Neural cell (in vitro differentiated cells): ENCODE measurements around the gene DDX4. TPM values are rescaled to one million over a fixed set of nuclear protein-coding genes. Genes with fewer than 3 reads are reported as not detected.
"Not testable (repeated sequence)": the region's sequence is repeated elsewhere in the genome, so short reads cannot be mapped to it uniquely, and the experiment has no call there.

Experiments
- H2AFZ ChIP-seq: fragments of 200-600, 300-800 bp; sonication (generic), shearing (Covaris generic); 2 replicates; pipeline ENCODE4 v1.6.0; 2014; ENCODE audit warnings: low read depth, mild to moderate bottlenecking, antibody characterized with exemption, low read length, moderate library complexity
- H3F3A ChIP-seq: fragments of 200-600 bp; shearing (Covaris generic); 2 replicates; pipeline ENCODE4 v1.6.1; 2016; ENCODE audit warnings: mild to moderate bottlenecking, moderate library complexity, mixed read lengths, antibody characterized with exemption, low read length; ENCODE audit not compliant: insufficient read depth, poor library complexity, severe bottlenecking
- H3K27ac ChIP-seq: fragments of 200-600, 300-800 bp; sonication (generic), shearing (Covaris generic); 2 replicates; pipeline ENCODE4 v1.5.1; 2014; ENCODE audit warnings: mild to moderate bottlenecking, low read length, moderate library complexity
- H3K27me3 ChIP-seq: fragments of 300-800, 200-600 bp; sonication (generic), shearing (Covaris generic); 2 replicates; pipeline ENCODE4 v1.6.0; 2014; ENCODE audit warnings: mild to moderate bottlenecking, low read depth, low read length, moderate library complexity; ENCODE audit not compliant: insufficient read depth
- H3K36me3 ChIP-seq: fragments of 300-800, 200-600 bp; sonication (generic), shearing (Covaris generic); 2 replicates; pipeline ENCODE4 v1.5.1; 2014; ENCODE audit warnings: mild to moderate bottlenecking, antibody characterized with exemption, low read length, moderate library complexity; ENCODE audit not compliant: insufficient read depth
- H3K4me2 ChIP-seq: fragments of 300-800, 200-600 bp; sonication (generic), shearing (Covaris generic); 2 replicates; pipeline ENCODE4 v1.6.0; 2014; ENCODE audit warnings: mild to moderate bottlenecking, low read length
- H3K4me3 ChIP-seq: fragments of 300-800, 200-600 bp; sonication (generic), shearing (Covaris generic); 2 replicates; pipeline ENCODE4 v1.5.1; 2014; ENCODE audit warnings: mild to moderate bottlenecking, low read length, moderate library complexity
- H3K79me2 ChIP-seq: fragments of 200-600 bp; shearing (Covaris generic); replicated peaks from 2 replicates; pipeline ENCODE4 v1.6.0; 2014; ENCODE audit warnings: mild to moderate bottlenecking, low read length, moderate library complexity; ENCODE audit not compliant: insufficient read depth
- H3K9ac ChIP-seq: fragments of 300-800, 200-600 bp; sonication (generic), shearing (Covaris generic); 2 replicates; pipeline ENCODE4 v1.6.1; 2016; ENCODE audit warnings: mild to moderate bottlenecking, low read length, mixed read lengths
- H3K9me2 ChIP-seq: fragments of 200-600 bp; shearing (Covaris generic); 2 replicates; pipeline ENCODE4 v1.6.1; 2016; ENCODE audit warnings: mild to moderate bottlenecking, low read length, mixed read lengths; ENCODE audit not compliant: insufficient read depth
- H3K9me3 ChIP-seq: fragments of 200-600, 300-800 bp; sonication (generic), shearing (Covaris generic); 2 replicates; pipeline ENCODE4 v1.6.1; 2016; ENCODE audit warnings: mild to moderate bottlenecking, mixed run types, low read length, moderate library complexity, mixed read lengths
- H4K20me1 ChIP-seq: fragments of 200-600 bp; shearing (Covaris generic); 2 replicates; pipeline ENCODE4 v1.6.1; 2016; ENCODE audit warnings: mild to moderate bottlenecking, mixed run types; ENCODE audit not compliant: insufficient read depth
- CTCF ChIP-seq: fragments of 450-650 bp; IDR thresholded peaks from 2 replicates; pipeline ENCODE4 v1.5.1; 2014; ENCODE audit warnings: antibody characterized with exemption, mild to moderate bottlenecking, moderate library complexity; ENCODE audit not compliant: poor library complexity, severe bottlenecking
- EP300 ChIP-seq: fragments of 450-650 bp; conservative IDR thresholded peaks from 2 replicates; pipeline ENCODE4 v1.6.1; 2014; ENCODE audit warnings: antibody characterized with exemption, mild to moderate bottlenecking, moderate library complexity; ENCODE audit not compliant: poor library complexity, severe bottlenecking
- MXI1 ChIP-seq: fragments of 450-650 bp; conservative IDR thresholded peaks from 2 replicates; pipeline ENCODE4 v1.6.1; 2014; ENCODE audit warnings: antibody characterized with exemption, mild to moderate bottlenecking; ENCODE audit not compliant: poor library complexity, severe bottlenecking
- RAD21 ChIP-seq: fragments of 450-650 bp; conservative IDR thresholded peaks from 2 replicates; pipeline ENCODE4 v1.6.1; 2014; ENCODE audit warnings: antibody characterized with exemption, mild to moderate bottlenecking, moderate library complexity
- REST ChIP-seq: IDR thresholded peaks from 2 replicates; pipeline ENCODE4 v1.6.1; 2012; ENCODE audit warnings: borderline replicate concordance
- SMC3 ChIP-seq: fragments of 450-650 bp; conservative IDR thresholded peaks from 2 replicates; pipeline ENCODE4 v1.6.1; 2014; ENCODE audit warnings: antibody characterized with exemption, mild to moderate bottlenecking, moderate library complexity; ENCODE audit not compliant: poor library complexity
- TAF1 ChIP-seq: IDR thresholded peaks from 2 replicates; pipeline ENCODE4 v1.6.1; 2012; ENCODE audit warnings: low read depth
- polyA plus RNA-seq: library from polyadenylated mRNA; depleted of rRNA; stranded (reverse); fragments of >200 nt; gene quantifications from 2 replicates; pipeline ENCODE4 v1.2.3, GENCODE V29; 2014

DDX4 gene
- polyA plus RNA-seq, 1 donor from 2014 or later, result 0.43 TPM

- Histone ChIP-seq H3K79me2 (no peaks in the 10 kb centered on the region), H3K27ac (no peak overlapping the region), H3K9me3 (no peaks in the 10 kb centered on the region), H3K9ac (no peak overlapping the region), H3K27me3 (no peaks in the 10 kb centered on the region), H2AFZ (no peak overlapping the region), H4K20me1 (no peaks in the 10 kb centered on the region), H3K9me2 (no peaks in the 10 kb centered on the region), H3K4me2 (no peak overlapping the region), H3K4me3 (no peak overlapping the region), H3K36me3 (peaks cover 4% of the 10 kb centered on the region), H3F3A (no peaks in the 10 kb centered on the region)
- TF ChIP-seq SMC3 (peak; percentile 70), REST (no peak), TAF1 (no peak), RAD21 (peak; percentile 73), CTCF (peak; percentile 73), EP300 (peak; percentile 79)
These were observed 43.6 kb upstream of the DDX4 start for GRCh38 chr5:55694152-55694830.

GRCh38 chr5:55696704-55697103 is 41.2 kb upstream of the DDX4 start:
- H3K27ac ChIP-seq, H3K79me2 ChIP-seq, H3K4me3 ChIP-seq, H3K9ac ChIP-seq, H3F3A ChIP-seq, H3K9me2 ChIP-seq, H3K27me3 ChIP-seq, H2AFZ ChIP-seq, H3K36me3 ChIP-seq, H3K4me2 ChIP-seq, H4K20me1 ChIP-seq, H3K9me3 ChIP-seq: not testable (repeated sequence)

GRCh38 chr5:55699041-55699688 is 38.7 kb upstream of the DDX4 start:
- TF ChIP-seq REST, result no peak
- no peak for TF ChIP-seq SMC3
- TF ChIP-seq RAD21, result no peak
- TF ChIP-seq EP300, result no peak
- TF ChIP-seq MXI1, result no peak
- peaks cover 4% of the 10 kb centered on the region for H3K36me3 ChIP-seq
- no peak overlapping the region for H3K4me2 ChIP-seq
- H3K4me3 ChIP-seq, result no peak overlapping the region
- H3K79me2 ChIP-seq, result peaks cover under 1% of the 10 kb centered on the region
- no peaks in the 10 kb centered on the region for H3K9me2 ChIP-seq
- H3K9me3 ChIP-seq, result no peaks in the 10 kb centered on the region
- H2AFZ ChIP-seq, result no peak overlapping the region
- H4K20me1 ChIP-seq, result no peaks in the 10 kb centered on the region
- no peak overlapping the region for H3K27ac ChIP-seq
- H3F3A ChIP-seq, result no peaks in the 10 kb centered on the region
- H3K27me3 ChIP-seq, result no peaks in the 10 kb centered on the region
- no peak overlapping the region for H3K9ac ChIP-seq
